A673 (cell line): ENCODE results near the gene AFAP1. TPM values are rescaled to one million over a fixed set of nuclear protein-coding genes. Genes with fewer than 3 reads are reported as not detected.

Experiments used
- BruUV-seq: library from RNA; stranded (reverse); fragments of 400-500 nt; replicated peaks from 2 replicates; lab custom pipeline; 2021; lab: Mats Ljungman, UMichigan
- CTCF ChIA-PET: fragments of 300-600 bp; sonication (Branson Sonifier 250); formaldehyde crosslinking; loops from one replicate; lab custom pipeline; 2022; ENCODE audit warnings: antibody characterized with exemption; lab: Charles Lee
- POLR2A ChIA-PET: fragments of 300-600 bp; sonication (Branson Sonifier 250); formaldehyde crosslinking; loops from one replicate; lab custom pipeline; 2022; ENCODE audit warnings: antibody characterized with exemption; ENCODE audit not compliant: low non-redundant PET; lab: Charles Lee
- DNase-seq: peaks from one replicate; pipeline ENCODE4 v3.0.0-alpha.2; 2015; ENCODE audit warnings: low spot score
- H3K27ac ChIP-seq: fragments of 200-600 bp; sonication (generic); 2 replicates; pipeline ENCODE4 v1.5.1; 2016; ENCODE audit warnings: mixed run types, low read depth, mild to moderate bottlenecking, mixed read lengths, antibody characterized with exemption, low read length; ENCODE audit not compliant: poor library complexity, severe bottlenecking
- H3K27me3 ChIP-seq: fragments of 200-600 bp; sonication (generic); replicated peaks from 2 replicates; pipeline ENCODE4 v1.6.1; 2017; ENCODE audit warnings: mixed run types, low read depth, mild to moderate bottlenecking, mixed read lengths, antibody characterized with exemption, low read length; ENCODE audit not compliant: insufficient read depth, poor library complexity
- H3K36me3 ChIP-seq: fragments of 200-600 bp; sonication (generic); 2 replicates; pipeline ENCODE4 v1.6.1; 2016; ENCODE audit warnings: mixed run types, mild to moderate bottlenecking, mixed read lengths, antibody characterized with exemption, low read length; ENCODE audit not compliant: insufficient read depth, poor library complexity, severe bottlenecking
- H3K4me1 ChIP-seq: fragments of 200-600 bp; sonication (generic); 2 replicates; pipeline ENCODE4 v1.6.1; 2017; ENCODE audit warnings: mixed run types, mild to moderate bottlenecking, mixed read lengths, antibody characterized with exemption, low read length; ENCODE audit not compliant: insufficient read depth, poor library complexity, severe bottlenecking
- H3K4me3 ChIP-seq: fragments of 200-600 bp; sonication (generic); 2 replicates; pipeline ENCODE4 v1.5.1; 2016; ENCODE audit warnings: low read depth, mixed run types, mild to moderate bottlenecking, mixed read lengths, low read length; ENCODE audit not compliant: poor library complexity, severe bottlenecking
- H3K9me3 ChIP-seq: fragments of 200-600 bp; sonication (generic); 2 replicates; pipeline ENCODE4 v1.6.1; 2016; ENCODE audit warnings: mixed run types, low read depth, mild to moderate bottlenecking, mixed read lengths, antibody characterized with exemption, low read length; ENCODE audit not compliant: poor library complexity, severe bottlenecking
- EZH2 ChIP-seq: fragments of 200-600 bp; sonication (generic); IDR thresholded peaks from 2 replicates; pipeline ENCODE4 v1.6.1; 2017; ENCODE audit warnings: borderline replicate concordance, low read depth, mild to moderate bottlenecking, mixed read lengths, antibody characterized with exemption, low read length; ENCODE audit not compliant: poor library complexity, severe bottlenecking
- intact Hi-C: fragments of 100-400 bp; cut with micrococcal nuclease; formaldehyde crosslinking; loops from one replicate; pipeline ENCODE4 v1.10.0; 2022; ENCODE audit not compliant: unreplicated experiment
- total RNA-seq: library from RNA; stranded (reverse); gene quantifications from 2 replicates; pipeline ENCODE4 v1.2.3, GENCODE V29; 2021
- TF ChIP-seq, protein P1 (sequence below): fragments of 300-800, 200-600 bp; sonication (generic); conservative IDR thresholded peaks from 2 replicates; pipeline ENCODE4 v1.5.1; 2017; ENCODE audit warnings: low read depth, mild to moderate bottlenecking, antibody characterized with exemption, low read length, moderate library complexity, mixed read lengths

AFAP1 gene
- total RNA-seq, 1 experiment from 2014 or later = 42.6 TPM

GRCh38 chr4:7839856-7840255, 99.8 kb downstream of the AFAP1 start:
- Histone ChIP-seq H3K4me1 (peaks cover 5% of the 10 kb centered on the region), H3K36me3 (peaks cover 25% of the 10 kb centered on the region), H3K9me3 (no peaks in the 10 kb centered on the region), H3K27ac (no peak overlapping the region), H3K4me3 (no peak overlapping the region), H3K27me3 (no peaks in the 10 kb centered on the region)
- intact Hi-C loops = loop anchor here (5.0 kb wide), 1 partner anchor 147 kb away; no protein-coding TSS in a partner anchor
- ChIA-PET POLR2A (no interaction called here), CTCF (no interaction called here)
- DNase-seq = no peak
- no TSS peak for BruUV-seq
- TF ChIP-seq, protein P1, sequence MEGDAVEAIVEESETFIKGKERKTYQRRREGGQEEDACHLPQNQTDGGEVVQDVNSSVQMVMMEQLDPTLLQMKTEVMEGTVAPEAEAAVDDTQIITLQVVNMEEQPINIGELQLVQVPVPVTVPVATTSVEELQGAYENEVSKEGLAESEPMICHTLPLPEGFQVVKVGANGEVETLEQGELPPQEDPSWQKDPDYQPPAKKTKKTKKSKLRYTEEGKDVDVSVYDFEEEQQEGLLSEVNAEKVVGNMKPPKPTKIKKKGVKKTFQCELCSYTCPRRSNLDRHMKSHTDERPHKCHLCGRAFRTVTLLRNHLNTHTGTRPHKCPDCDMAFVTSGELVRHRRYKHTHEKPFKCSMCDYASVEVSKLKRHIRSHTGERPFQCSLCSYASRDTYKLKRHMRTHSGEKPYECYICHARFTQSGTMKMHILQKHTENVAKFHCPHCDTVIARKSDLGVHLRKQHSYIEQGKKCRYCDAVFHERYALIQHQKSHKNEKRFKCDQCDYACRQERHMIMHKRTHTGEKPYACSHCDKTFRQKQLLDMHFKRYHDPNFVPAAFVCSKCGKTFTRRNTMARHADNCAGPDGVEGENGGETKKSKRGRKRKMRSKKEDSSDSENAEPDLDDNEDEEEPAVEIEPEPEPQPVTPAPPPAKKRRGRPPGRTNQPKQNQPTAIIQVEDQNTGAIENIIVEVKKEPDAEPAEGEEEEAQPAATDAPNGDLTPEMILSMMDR = no peak
- no peak for TF ChIP-seq EZH2

GRCh38 chr4:7838136-7838782, 101.4 kb downstream of the AFAP1 start:
- ChIA-PET CTCF (interaction anchor here (0.6 kb wide), 1 partner anchor 64 kb away, joined by 6 read pairs; no protein-coding TSS in a partner anchor), POLR2A (no interaction called here)
- no peak overlapping the region for H3K27ac ChIP-seq
- H3K4me3 ChIP-seq = no peak overlapping the region
- no TSS peak for BruUV-seq
- H3K4me1 ChIP-seq = peaks cover 5% of the 10 kb centered on the region
- H3K9me3 ChIP-seq = no peaks in the 10 kb centered on the region
- DNase-seq = no peak
- intact Hi-C loops = no loop called here
- peaks cover 24% of the 10 kb centered on the region for H3K36me3 ChIP-seq
- no peaks in the 10 kb centered on the region for H3K27me3 ChIP-seq
- no peak for TF ChIP-seq EZH2
- TF ChIP-seq, protein P1 = no peak

DNA sequence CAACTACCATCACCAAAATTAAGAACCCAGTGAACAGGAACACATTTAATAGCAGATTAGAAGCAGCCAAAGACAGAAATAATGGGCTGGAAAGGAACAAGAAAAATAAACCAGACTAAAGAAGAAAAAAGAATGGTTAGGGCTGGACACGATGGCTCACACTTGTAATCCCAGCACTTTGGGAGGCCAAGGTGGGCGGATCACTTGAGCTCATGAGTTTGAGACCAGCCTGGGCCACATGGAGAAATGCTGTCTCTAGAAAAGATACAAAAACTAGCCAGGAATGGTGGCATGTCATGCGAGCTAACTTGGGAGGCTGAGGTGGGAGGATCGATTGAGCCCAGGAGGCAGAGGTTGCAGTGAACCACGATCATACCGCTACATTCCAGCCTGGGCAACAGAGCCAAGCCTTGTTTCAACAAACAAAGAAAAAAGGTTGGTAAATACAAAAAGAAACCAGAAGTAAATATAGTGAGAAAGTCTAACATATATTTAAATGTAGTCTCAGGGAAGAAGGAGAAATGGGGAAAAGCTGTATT, 102.0 kb downstream of the AFAP1 start:
- peaks cover 21% of the 10 kb centered on the region for H3K36me3 ChIP-seq
- no TSS peak for BruUV-seq

More for the DNA sequence above, 102.0 kb downstream of the AFAP1 start:
- DNase-seq = no peak
- ChIA-PET CTCF (no interaction called here), POLR2A (no interaction called here)
- intact Hi-C loops = no loop called here
- no peak overlapping the region for H3K4me3 ChIP-seq
- TF ChIP-seq EZH2 = no peak
- TF ChIP-seq, protein P1 = no peak
- no peaks in the 10 kb centered on the region for H3K27me3 ChIP-seq
- no peak overlapping the region for H3K27ac ChIP-seq
- H3K4me1 ChIP-seq = peaks cover 5% of the 10 kb centered on the region
- H3K9me3 ChIP-seq = no peaks in the 10 kb centered on the region
